IMR-90 (cell line): ENCODE measurements around the gene MARF1. TPM values are rescaled to one million over a fixed set of nuclear protein-coding genes. Genes with fewer than 3 reads are reported as not detected.

Experiments used
- ATAC-seq: fragments of 200-7000 bp; cut with Tn5 transposase; 2 replicates; pipeline ENCODE4 v1.9.1; 2020; ENCODE audit warnings: low read depth, mild to moderate bottlenecking, moderate library complexity
- BruUV-seq: library from RNA; stranded (reverse); fragments of 400-500 nt; replicated peaks from 2 replicates; lab custom pipeline; 2021; lab: Mats Ljungman, UMichigan
- CTCF ChIA-PET: fragments of 300-600 bp; formaldehyde crosslinking; extraction: SDS; loops from one replicate; lab custom pipeline; 2021; ENCODE audit warnings: antibody characterized with exemption; lab: Yijun Ruan, JAX
- POLR2A ChIA-PET: fragments of 300-600 bp; sonication (Branson Sonifier 250); formaldehyde crosslinking; loops from one replicate; lab custom pipeline; 2022; ENCODE audit warnings: antibody characterized with exemption; ENCODE audit not compliant: unreplicated experiment; lab: Charles Lee
- DNase-seq: peaks from one replicate; pipeline ENCODE4 v3.0.0; 2013
- H2AFZ ChIP-seq: replicated peaks from 2 replicates; pipeline ENCODE3; 2013; ENCODE audit warnings: low read length, mild to moderate bottlenecking; ENCODE audit not compliant: poor library complexity
- H2AK5ac ChIP-seq: 2 replicates; pipeline ENCODE4 v1.6.1; 2013; ENCODE audit warnings: low read depth, low read length, inconsistent platforms
- H2AK9ac ChIP-seq: replicated peaks from 2 replicates; pipeline ENCODE3; 2013; ENCODE audit warnings: mild to moderate bottlenecking, low read depth, low read length, moderate library complexity; ENCODE audit not compliant: poor library complexity
- H2BK120ac ChIP-seq: 2 replicates; pipeline ENCODE4 v1.6.1; 2013; ENCODE audit warnings: low read depth, low read length, inconsistent platforms
- H2BK15ac ChIP-seq: 3 replicates; pipeline ENCODE4 v1.6.1; 2013; ENCODE audit warnings: low read depth, low read length, inconsistent platforms
- H2BK20ac ChIP-seq: 2 replicates; pipeline ENCODE4 v1.6.1; 2013; ENCODE audit warnings: low read depth, mild to moderate bottlenecking, inconsistent platforms, low read length, moderate library complexity
- H2BK5ac ChIP-seq: 2 replicates; pipeline ENCODE4 v1.6.1; 2013; ENCODE audit warnings: mild to moderate bottlenecking, low read depth, low read length, inconsistent platforms; ENCODE audit not compliant: poor library complexity, severe bottlenecking
- H3K14ac ChIP-seq: replicated peaks from 2 replicates; pipeline ENCODE4 v1.6.1; 2013; ENCODE audit warnings: low read depth, low read length, inconsistent platforms
- H3K18ac ChIP-seq: 2 replicates; pipeline ENCODE4 v1.6.1; 2013; ENCODE audit warnings: low read depth, low read length, control low read depth
- H3K23ac ChIP-seq: 2 replicates; pipeline ENCODE4 v1.6.1; 2013; ENCODE audit warnings: low read depth, low read length, inconsistent platforms
- H3K27ac ChIP-seq: 2 replicates; pipeline ENCODE4 v1.5.1; 2013; ENCODE audit warnings: mild to moderate bottlenecking, control low read depth, low read length; ENCODE audit not compliant: insufficient read depth
- H3K27me3 ChIP-seq: 2 replicates; pipeline ENCODE4 v1.6.1; 2013; ENCODE audit warnings: low read length; ENCODE audit not compliant: control insufficient read depth, insufficient read depth
- H3K36me3 ChIP-seq: 2 replicates; pipeline ENCODE4 v1.6.1; 2013; ENCODE audit warnings: low read length, mixed read lengths; ENCODE audit not compliant: control insufficient read depth, insufficient read depth
- H3K4ac ChIP-seq: 2 replicates; pipeline ENCODE4 v1.6.1; 2013; ENCODE audit warnings: low read depth, low read length, inconsistent platforms
- H3K4me1 ChIP-seq: 2 replicates; pipeline ENCODE4 v1.6.1; 2013; ENCODE audit warnings: low read length, mixed read lengths; ENCODE audit not compliant: control insufficient read depth, insufficient read depth
- H3K4me2 ChIP-seq: 2 replicates; pipeline ENCODE4 v1.6.1; 2013; ENCODE audit warnings: low read depth, mild to moderate bottlenecking, control low read depth, low read length, moderate library complexity
- H3K4me3 ChIP-seq: 2 replicates; pipeline ENCODE4 v1.5.1; 2013; ENCODE audit warnings: low read depth, mild to moderate bottlenecking, control low read depth, low read length, moderate library complexity; ENCODE audit not compliant: insufficient read depth
- H3K56ac ChIP-seq: 2 replicates; pipeline ENCODE4 v1.6.1; 2013; ENCODE audit warnings: low read length, inconsistent platforms; ENCODE audit not compliant: insufficient read depth; ENCODE audit errors: extremely low read depth
- H3K79me1 ChIP-seq, 2 experiments: 2 replicates each; pipeline ENCODE4 v1.6.1; 2013; ENCODE audit warnings: low read length in 2 of 2, inconsistent platforms in 1 of 2, low read depth in 1 of 2
- H3K9ac ChIP-seq: 2 replicates; pipeline ENCODE4 v1.6.1; 2013; ENCODE audit warnings: low read depth, low read length, control low read depth
- H3K9me1 ChIP-seq: 2 replicates; pipeline ENCODE4 v1.6.1; 2013; ENCODE audit warnings: low read length, inconsistent platforms; ENCODE audit not compliant: insufficient read depth
- H3K9me3 ChIP-seq: 2 replicates; pipeline ENCODE4 v1.6.1; 2013; ENCODE audit warnings: low read length; ENCODE audit not compliant: control insufficient read depth, insufficient read depth
- H4K20me1 ChIP-seq: 2 replicates; pipeline ENCODE4 v1.6.1; 2013; ENCODE audit warnings: low read length, inconsistent platforms; ENCODE audit not compliant: insufficient read depth
- H4K5ac ChIP-seq: 2 replicates; pipeline ENCODE4 v1.6.1; 2013; ENCODE audit warnings: mild to moderate bottlenecking, low read depth, low read length, control low read depth
- H4K8ac ChIP-seq, 2 experiments: 2 replicates each; pipeline ENCODE4 v1.6.1; 2013; ENCODE audit warnings: low read depth in 2 of 2, low read length in 2 of 2, control low read depth in 1 of 2, inconsistent platforms in 1 of 2
- H4K91ac ChIP-seq: 2 replicates; pipeline ENCODE4 v1.6.1; 2013; ENCODE audit warnings: low read depth, low read length, inconsistent platforms; ENCODE audit not compliant: insufficient read depth
- BHLHE40 ChIP-seq: fragments of 150-350 bp; IDR thresholded peaks from 2 replicates; pipeline ENCODE4 v1.6.1; 2016; ENCODE audit warnings: mild to moderate bottlenecking, low read depth, low read length
- CEBPB ChIP-seq: IDR thresholded peaks from 2 replicates; pipeline ENCODE4 v1.6.1; 2012; ENCODE audit warnings: low read depth, low read length, improper control_type of control experiment
- CHD1 ChIP-seq: IDR thresholded peaks from 2 replicates; pipeline ENCODE4 v1.6.1; 2012; ENCODE audit warnings: low read depth, low read length, improper control_type of control experiment
- CTCF ChIP-seq: conservative IDR thresholded peaks from 2 replicates; pipeline ENCODE4 v1.5.1; 2012; ENCODE audit warnings: mild to moderate bottlenecking, low read depth, low read length, improper control_type of control experiment
- ELK1 ChIP-seq: fragments of 150-350 bp; IDR thresholded peaks from 2 replicates; pipeline ENCODE4 v1.6.1; 2016; ENCODE audit warnings: low read depth, mild to moderate bottlenecking, low read length, moderate library complexity, borderline replicate concordance
- FOS ChIP-seq: fragments of 150-350 bp; IDR thresholded peaks from 2 replicates; pipeline ENCODE4 v1.6.1; 2016; ENCODE audit warnings: low read depth, low read length
- MAFK ChIP-seq: IDR thresholded peaks from 2 replicates; pipeline ENCODE4 v1.6.1; 2012; ENCODE audit warnings: low read depth, low read length, improper control_type of control experiment
- MAZ ChIP-seq: IDR thresholded peaks from 2 replicates; pipeline ENCODE4 v1.6.1; 2012; ENCODE audit warnings: low read depth, mild to moderate bottlenecking, low read length, improper control_type of control experiment, moderate library complexity, borderline replicate concordance
- MXI1 ChIP-seq: IDR thresholded peaks from 2 replicates; pipeline ENCODE4 v1.6.1; 2012; ENCODE audit warnings: low read depth, mild to moderate bottlenecking, low read length, moderate library complexity, borderline replicate concordance
- NFE2L2 ChIP-seq: fragments of 150-350 bp; IDR thresholded peaks from 2 replicates; pipeline ENCODE4 v1.6.1; 2016; ENCODE audit warnings: low read depth, mild to moderate bottlenecking, low read length
- POLR2A ChIP-seq: IDR thresholded peaks from 2 replicates; pipeline ENCODE4 v1.6.1; 2012; ENCODE audit warnings: mild to moderate bottlenecking, low read depth, low read length
- RAD21 ChIP-seq: IDR thresholded peaks from 2 replicates; pipeline ENCODE4 v1.6.1; 2012; ENCODE audit warnings: low read length, improper control_type of control experiment
- RCOR1 ChIP-seq: IDR thresholded peaks from 2 replicates; pipeline ENCODE4 v1.6.1; 2012; ENCODE audit warnings: mild to moderate bottlenecking, low read length, improper control_type of control experiment; ENCODE audit not compliant: insufficient replicate concordance
- RFX5 ChIP-seq: IDR thresholded peaks from 2 replicates; pipeline ENCODE4 v1.8.0; 2012; ENCODE audit warnings: low read depth, mild to moderate bottlenecking, low read length, moderate library complexity
- SMC3 ChIP-seq: fragments of 150-350 bp; IDR thresholded peaks from 2 replicates; pipeline ENCODE4 v1.6.1; 2016; ENCODE audit warnings: low read depth, mild to moderate bottlenecking, antibody characterized with exemption, low read length, moderate library complexity
- USF2 ChIP-seq: fragments of 150-350 bp; IDR thresholded peaks from 2 replicates; pipeline ENCODE4 v1.6.1; 2017; ENCODE audit warnings: mild to moderate bottlenecking, antibody characterized with exemption, low read length, low read depth
- WGBS, 2 experiments: methylation state at CpG; one replicate each; pipeline versions ENCODE4 v1.1.5 to v1.1.7; 2013; ENCODE audit warnings: missing lambda C conversion rate in 2 of 2; ENCODE audit not compliant: insufficient read length in 1 of 2; ENCODE audit errors: extremely low coverage in 2 of 2; 5-methylcytosine and 5-hydroxymethylcytosine counted together
- dilution Hi-C: fragments of 300-500 bp; cut with HindIII; formaldehyde crosslinking; loops from one replicate; pipeline ENCODE4 v1.14.3; 2018; ENCODE audit warnings: low sequenced_read_pairs; ENCODE audit not compliant: unreplicated experiment
- in situ Hi-C: fragments of 300-500 bp; cut with MboI; formaldehyde crosslinking; loops from 3 replicates; pipeline ENCODE4 v1.14.3; 2019; ENCODE audit warnings: low sequenced_read_pairs, inconsistent platforms, mixed read lengths
- intact Hi-C: fragments of 100-400 bp; cut with micrococcal nuclease; formaldehyde crosslinking; loops from 2 replicates; pipeline ENCODE4 v1.10.0; 2022
- polyA plus RNA-seq, 3 experiments: library from polyadenylated mRNA; depleted of rRNA; stranded (reverse); fragments of >200 nt; gene quantifications; 2 replicates each; pipeline ENCODE4 v1.2.3, GENCODE V29; 2012; ENCODE audit warnings: low replicate concordance in 1 of 3
- total RNA-seq: library from RNA; depleted of rRNA; stranded (reverse); fragments of >200 nt; gene quantifications from 2 replicates; pipeline ENCODE4 v1.2.3, GENCODE V29; 2012

MARF1 gene
- total and polyA plus RNA-seq, 2 of the 4 experiments (the other 2 are of a cell fraction): 9.0 to 12.9 TPM

GRCh38 chr16:15575293-15576049, 67.5 kb downstream of the MARF1 start:
- no peak overlapping the region for H3K4ac ChIP-seq
- no peak overlapping the region for H2AK9ac ChIP-seq
- no peak overlapping the region for H4K8ac ChIP-seq
- H4K91ac ChIP-seq: no peak overlapping the region
- H2BK15ac ChIP-seq: no peak overlapping the region
- H2BK120ac ChIP-seq: no peak overlapping the region
- H3K27me3 ChIP-seq: no peaks in the 10 kb centered on the region
- intact Hi-C loops (no loop called here), dilution Hi-C loops (no loop called here), in situ Hi-C loops (no loop called here)
- H3K9me1 ChIP-seq: peaks cover 12% of the 10 kb centered on the region; the same call in 1 of the 2 replicates
- no peak overlapping the region for H3K27ac ChIP-seq
- no TSS peak for BruUV-seq
- no peak overlapping the region for H3K4me2 ChIP-seq
- H3K79me1 ChIP-seq: peaks cover 7 to 8% of the 10 kb centered on the region in 2 experiments; a peak in 3 of 4 replicates
- no peak overlapping the region for H2BK20ac ChIP-seq
- H2AFZ ChIP-seq: no peak overlapping the region
- no peak for TF ChIP-seq POLR2A
- TF ChIP-seq FOS: no peak
- no peak for TF ChIP-seq CHD1
- TF ChIP-seq RCOR1: no peak
- no peak for TF ChIP-seq ELK1
- TF ChIP-seq SMC3: no peak
- TF ChIP-seq NFE2L2: no peak
- TF ChIP-seq MXI1: no peak
- TF ChIP-seq MAZ: no peak
- TF ChIP-seq CTCF: no peak
- TF ChIP-seq USF2: no peak
- TF ChIP-seq RAD21: no peak
- TF ChIP-seq MAFK: no peak
- no peak for TF ChIP-seq RFX5
- no peak for TF ChIP-seq BHLHE40
- no peak for TF ChIP-seq CEBPB
- H4K20me1 ChIP-seq: no peaks in the 10 kb centered on the region
- no peak overlapping the region for H3K14ac ChIP-seq
- 80% methylated on average over 1 of the region's 4 CpGs; no CpG with 5 or more reads in 1 of the 2 experiments for WGBS, 2 experiments
- peaks cover 12% of the 10 kb centered on the region for H3K4me1 ChIP-seq
- H3K36me3 ChIP-seq: peaks cover 6% of the 10 kb centered on the region
- H2AK5ac ChIP-seq: no peak overlapping the region
- POLR2A ChIA-PET: no interaction called here
- no peak overlapping the region for H2BK5ac ChIP-seq
- ATAC-seq: no peak
- no peak overlapping the region for H3K9ac ChIP-seq
- H4K5ac ChIP-seq: no peak overlapping the region
- DNase-seq: no peak
- no peak overlapping the region for H3K18ac ChIP-seq
- no peak overlapping the region for H3K23ac ChIP-seq
- no peak overlapping the region for H3K56ac ChIP-seq
- H3K9me3 ChIP-seq: no peaks in the 10 kb centered on the region
- CTCF ChIA-PET: no interaction called here
- H3K4me3 ChIP-seq: no peak overlapping the region
